Naive B cell (primary cell): Measurements from ENCODE around the gene SLC9C1. TPM values are rescaled to one million over a fixed set of nuclear protein-coding genes. Genes with fewer than 3 reads are reported as not detected.

Experiments used
- ATAC-seq, 2 donors: fragments of 150-1000 bp; cut with Tn5 transposase; 2 replicates each; pipeline ENCODE4 v1.10.0; 2021; ENCODE audit warnings: low read depth in 2 of 2, mild to moderate bottlenecking in 2 of 2, moderate library complexity in 2 of 2
- DNase-seq: peaks from one replicate; pipeline ENCODE4 v3.0.0; 2022
- H3K27ac Mint-ChIP-seq, 6 donors: one replicate each; pipeline ENCODE4 v1.8.0; 2020 to 2022; ENCODE audit warnings: mild to moderate bottlenecking in 6 of 6, mixed read lengths in 6 of 6, moderate library complexity in 5 of 6, inconsistent platforms in 2 of 6
- H3K27me3 Mint-ChIP-seq, 3 donors: one replicate each; pipeline ENCODE4 v1.8.0; 2021 to 2022; ENCODE audit warnings: mixed read lengths in 3 of 3, mild to moderate bottlenecking in 1 of 3
- H3K36me3 Mint-ChIP-seq, 2 donors: one replicate each; pipeline ENCODE4 v1.8.0; 2020 to 2022; ENCODE audit warnings: mixed read lengths in 2 of 2, inconsistent platforms in 1 of 2, mild to moderate bottlenecking in 1 of 2
- H3K4me1 Mint-ChIP-seq, 3 donors: one replicate each; pipeline ENCODE4 v1.8.0; 2020 to 2022; ENCODE audit warnings: mixed read lengths in 3 of 3, inconsistent platforms in 1 of 3, mild to moderate bottlenecking in 1 of 3, moderate library complexity in 1 of 3
- H3K4me3 Mint-ChIP-seq, 8 donors: one replicate each; pipeline ENCODE4 v1.8.0; 2020 to 2022; ENCODE audit warnings: mild to moderate bottlenecking in 8 of 8, mixed read lengths in 8 of 8, moderate library complexity in 8 of 8, inconsistent platforms in 2 of 8
- H3K9me3 Mint-ChIP-seq, 7 donors: one replicate each; pipeline ENCODE4 v1.8.0; 2020 to 2022; ENCODE audit warnings: mixed read lengths in 7 of 7, mild to moderate bottlenecking in 5 of 7, inconsistent platforms in 2 of 7, moderate library complexity in 1 of 7
- polyA plus RNA-seq, 6 donors: library from polyadenylated mRNA; unstranded; fragments of 300-500 nt; fragmentation: Illumina TruSeq; gene quantifications; one replicate each; pipeline ENCODE4 v1.2.3, GENCODE V29; 2021; ENCODE audit warnings: low read depth in 6 of 6

Gene SLC9C1
- polyA plus RNA-seq, 6 donors from 2014 or later: 0.34 to 0.98 TPM; not detected in 4

GRCh38 chr3:112302150-112302830 is 8.3 kb upstream of the SLC9C1 start:
- Mint-ChIP-seq H3K4me1 (peaks cover 14 to 22% (median 19%) of the 10 kb centered on the region in 3 donors), H3K4me3 (peak overlapping the region in 3 of 8 donors; percentile 12 to 48 (median 25)), H3K36me3 (no peaks in the 10 kb centered on the region), H3K27me3 (no peaks in the 10 kb centered on the region), H3K9me3 (no peaks in the 10 kb centered on the region), H3K27ac (peak overlapping the region in 2 of 6 donors; percentile 6 to 35)
- DNase-seq (no peak), ATAC-seq (no peak)

- Mint-ChIP-seq H3K36me3 (no peaks in the 10 kb centered on the region), H3K27me3 (no peaks in the 10 kb centered on the region), H3K4me3 (peak overlapping the region in 4 of 8 donors; percentile 37 to 87 (median 70)), H3K4me1 (peaks cover 19 to 43% (median 43%) of the 10 kb centered on the region in 3 donors), H3K27ac (peak overlapping the region in 3 of 6 donors; percentile 13 to 42 (median 36)), H3K9me3 (peaks cover 0 to 2% (median 0%) of the 10 kb centered on the region in 7 donors)
- no peak for DNase-seq
- no peak for ATAC-seq
Observed at GRCh38 chr3:112298781-112299180, 4.8 kb upstream of the SLC9C1 start.

DNA sequence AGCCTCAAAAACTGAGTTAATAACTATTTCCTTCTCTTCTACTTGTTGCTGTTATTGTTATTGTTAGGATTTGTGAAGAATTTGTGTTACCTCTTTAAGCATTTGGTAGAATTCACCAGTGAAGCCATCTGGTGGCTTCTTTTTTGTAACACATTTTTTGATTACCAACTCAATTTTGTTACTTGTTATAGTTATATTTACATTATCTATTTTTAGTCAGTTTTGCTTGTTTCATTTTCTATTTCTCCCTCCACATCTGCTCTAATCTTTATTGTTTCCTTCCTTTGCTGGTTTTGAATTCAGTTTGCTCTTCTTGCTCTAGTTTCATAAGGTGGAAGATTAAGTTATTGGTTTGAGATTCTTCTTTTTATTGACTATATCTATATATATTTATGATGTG is 3.7 kb upstream of the SLC9C1 start:
- DNase-seq: peak; percentile 35
- H3K4me3 Mint-ChIP-seq: peak overlapping the region; percentile 38 to 87 (median 70)
- no peaks in the 10 kb centered on the region for H3K36me3 Mint-ChIP-seq
- no peaks in the 10 kb centered on the region for H3K27me3 Mint-ChIP-seq
- H3K9me3 Mint-ChIP-seq: peaks cover 0 to 2% (median 0%) of the 10 kb centered on the region in 7 donors
- ATAC-seq: peak; percentile 59 to 63
- peak overlapping the region; percentile 36 to 85 (median 72) for H3K27ac Mint-ChIP-seq
- peaks cover 26 to 51% (median 49%) of the 10 kb centered on the region in 3 donors for H3K4me1 Mint-ChIP-seq

DNA sequence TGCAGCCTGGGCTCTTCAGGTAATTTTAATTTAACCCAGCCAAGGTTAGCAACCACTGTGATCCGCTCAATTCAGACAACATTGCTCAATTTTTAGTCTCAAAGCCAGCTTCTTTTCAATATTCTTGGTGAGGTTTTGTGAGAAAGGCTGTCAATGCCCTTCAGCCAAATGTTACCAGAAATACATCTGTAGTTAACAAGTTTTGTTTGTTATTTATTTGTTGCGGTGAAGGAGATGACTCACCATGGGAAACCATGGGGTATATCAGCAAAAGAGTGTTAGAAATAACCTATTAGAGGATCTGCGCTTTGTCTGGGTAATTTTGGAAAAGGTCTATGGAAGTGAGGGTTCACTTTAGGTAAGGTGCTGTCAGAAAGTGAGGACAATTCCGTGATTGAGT is 5.0 kb downstream of the SLC9C1 start:
- Mint-ChIP-seq H3K27ac (no peak overlapping the region), H3K9me3 (peaks cover 0 to 8% (median 4%) of the 10 kb centered on the region in 7 donors), H3K4me1 (peaks cover 8 to 10% (median 9%) of the 10 kb centered on the region in 3 donors), H3K27me3 (no peaks in the 10 kb centered on the region), H3K4me3 (no peak overlapping the region), H3K36me3 (no peaks in the 10 kb centered on the region)
- no peak for DNase-seq
- ATAC-seq: no peak

DNA sequence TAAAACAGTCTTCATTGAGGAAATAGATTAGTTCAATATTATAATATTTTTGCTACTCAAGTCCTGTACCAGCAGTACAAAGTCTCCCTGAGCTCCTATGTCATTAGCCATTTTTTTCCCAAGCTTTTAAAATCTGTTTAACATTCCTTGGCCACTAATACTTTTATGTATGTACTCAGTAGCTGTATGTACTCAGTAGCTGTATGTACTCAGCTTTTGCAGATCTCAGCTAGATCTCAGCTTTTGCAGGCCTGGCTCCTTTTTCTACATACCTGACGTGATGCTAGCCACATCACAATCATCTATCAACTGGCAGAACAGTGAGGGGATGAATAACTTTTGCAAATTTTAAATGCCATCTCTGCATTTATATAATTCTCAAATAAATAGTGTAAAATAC is 13.8 kb downstream of the SLC9C1 start:
- no peaks in the 10 kb centered on the region for H3K9me3 Mint-ChIP-seq
- no peak overlapping the region for H3K4me3 Mint-ChIP-seq
- H3K27me3 Mint-ChIP-seq: peaks cover 0 to 8% (median 5%) of the 10 kb centered on the region in 3 donors
- no peak for ATAC-seq
- DNase-seq: no peak
- H3K27ac Mint-ChIP-seq: no peak overlapping the region
- no peaks in the 10 kb centered on the region for H3K36me3 Mint-ChIP-seq
- H3K4me1 Mint-ChIP-seq: no peaks in the 10 kb centered on the region

DNA sequence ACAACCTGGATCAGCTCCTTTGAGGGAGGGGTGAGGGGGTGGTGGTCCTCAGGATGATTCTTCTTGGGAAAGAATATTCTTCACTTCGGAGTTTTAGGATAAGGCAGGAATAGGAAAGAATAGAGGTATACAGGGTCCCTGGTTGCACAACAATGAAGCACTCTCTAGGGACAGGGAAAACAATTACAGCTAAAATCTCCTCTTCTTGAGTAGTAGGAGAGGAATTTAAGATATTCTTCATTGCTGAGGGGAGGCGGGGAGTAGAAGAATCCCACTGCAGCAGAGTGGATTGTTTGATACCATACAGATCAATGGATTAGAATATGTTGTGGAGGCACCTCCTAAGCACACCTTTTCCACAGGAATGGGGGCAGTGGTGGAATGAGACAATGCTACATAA is 20.5 kb downstream of the SLC9C1 start:
- H3K4me1 Mint-ChIP-seq: peaks cover 0 to 21% (median 4%) of the 10 kb centered on the region in 3 donors
- no peak overlapping the region for H3K27ac Mint-ChIP-seq

GRCh38 chr3:112261742-112262141 is 32.3 kb downstream of the SLC9C1 start:
- Mint-ChIP-seq H3K27me3 (no peaks in the 10 kb centered on the region), H3K9me3 (peaks cover 0 to 6% (median 0%) of the 10 kb centered on the region in 7 donors), H3K36me3 (peaks cover 0 to 6% of the 10 kb centered on the region in 2 donors), H3K4me3 (no peak overlapping the region), H3K27ac (no peak overlapping the region), H3K4me1 (no peaks in the 10 kb centered on the region)
- no peak for ATAC-seq
- DNase-seq: no peak

More for the DNA sequence above, 20.5 kb downstream of the SLC9C1 start:
- Mint-ChIP-seq H3K9me3 (no peaks in the 10 kb centered on the region), H3K27me3 (no peaks in the 10 kb centered on the region), H3K36me3 (no peaks in the 10 kb centered on the region), H3K4me3 (no peak overlapping the region)
- ATAC-seq (no peak), DNase-seq (no peak)

DNA sequence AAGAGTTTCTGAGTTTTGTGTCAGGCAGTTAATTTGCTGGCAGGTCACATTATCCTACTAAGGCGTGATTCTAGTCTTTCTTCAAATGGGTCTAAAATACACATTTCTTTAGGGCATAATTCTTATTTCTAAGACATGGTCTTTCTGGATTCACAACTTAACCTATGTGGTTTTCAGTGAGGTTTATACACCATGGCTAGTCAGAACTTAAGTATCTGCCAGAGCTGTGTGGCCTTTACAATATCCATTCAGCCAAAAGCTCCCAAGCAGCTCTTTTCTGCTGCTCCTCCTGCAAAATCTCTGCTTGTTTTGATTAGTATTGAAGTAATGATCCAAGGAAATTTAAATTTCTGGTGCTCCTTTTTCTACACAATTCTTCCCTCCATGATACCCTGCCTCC is 33.5 kb downstream of the SLC9C1 start:
- Mint-ChIP-seq H3K36me3 (peaks cover under 1 to 6% of the 10 kb centered on the region in 2 donors), H3K4me3 (no peak overlapping the region), H3K27ac (no peak overlapping the region), H3K4me1 (no peaks in the 10 kb centered on the region), H3K9me3 (peaks cover 0 to 16% (median 4%) of the 10 kb centered on the region in 7 donors), H3K27me3 (no peaks in the 10 kb centered on the region)
- ATAC-seq (no peak), DNase-seq (no peak)

GRCh38 chr3:112253301-112253971 is 40.6 kb downstream of the SLC9C1 start:
- Mint-ChIP-seq H3K36me3 (peaks cover 14 to 21% of the 10 kb centered on the region in 2 donors), H3K27ac (peak overlapping the region in 1 of 6 donors; percentile 63), H3K9me3 (peaks cover 8 to 36% (median 22%) of the 10 kb centered on the region in 7 donors), H3K4me1 (no peaks in the 10 kb centered on the region), H3K4me3 (no peak overlapping the region), H3K27me3 (no peaks in the 10 kb centered on the region)
- no peak for ATAC-seq
- DNase-seq: no peak

DNA sequence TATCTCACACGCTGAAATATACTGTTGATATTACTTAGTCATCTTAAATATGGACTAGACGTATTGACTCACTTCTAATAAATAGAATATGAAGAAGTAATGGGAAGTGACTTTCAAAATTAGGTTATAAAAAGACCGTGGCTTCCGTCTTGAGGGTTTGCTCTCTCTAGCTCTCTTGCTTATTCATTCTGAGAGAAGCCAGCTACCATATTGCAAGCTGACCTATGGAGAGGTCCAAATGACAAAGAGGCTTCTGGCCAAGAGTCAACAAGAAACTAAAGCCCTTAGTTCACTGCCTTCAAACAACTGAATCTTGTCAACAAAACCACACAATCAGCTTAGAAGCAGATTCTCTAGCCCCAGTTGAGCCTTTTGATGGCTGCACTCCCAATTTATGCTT is 46.1 kb downstream of the SLC9C1 start:
- H3K4me1 Mint-ChIP-seq: peaks cover 8 to 12% (median 12%) of the 10 kb centered on the region in 3 donors
- peaks cover 0 to 7% (median 3%) of the 10 kb centered on the region in 7 donors for H3K9me3 Mint-ChIP-seq
- no peaks in the 10 kb centered on the region for H3K27me3 Mint-ChIP-seq
- H3K36me3 Mint-ChIP-seq: no peaks in the 10 kb centered on the region
- no peak for ATAC-seq
- no peak overlapping the region for H3K27ac Mint-ChIP-seq
- no peak for DNase-seq
- H3K4me3 Mint-ChIP-seq: no peak overlapping the region

DNA sequence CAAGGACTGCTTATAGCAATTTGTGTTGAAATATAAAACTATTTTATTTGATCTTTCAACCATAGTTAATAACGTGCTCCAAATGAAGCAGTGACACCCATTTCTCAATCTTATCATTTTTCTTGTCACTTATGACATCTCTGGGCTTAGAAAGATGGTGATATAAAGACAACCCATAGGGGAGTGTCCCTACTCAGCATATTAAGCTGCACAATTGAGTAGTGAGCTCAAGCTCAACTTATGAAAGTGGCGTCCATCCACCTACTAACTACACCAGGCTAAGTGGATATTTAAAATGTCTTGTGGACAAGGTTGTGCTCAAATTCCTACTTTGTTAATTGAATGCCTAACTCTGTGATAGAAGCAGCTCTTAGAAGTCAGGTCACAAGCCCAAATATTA is 46.7 kb downstream of the SLC9C1 start:
- Mint-ChIP-seq H3K27ac (no peak overlapping the region), H3K9me3 (peaks cover 0 to 7% (median 3%) of the 10 kb centered on the region in 7 donors), H3K36me3 (no peaks in the 10 kb centered on the region), H3K4me3 (no peak overlapping the region), H3K4me1 (peaks cover 8 to 12% (median 12%) of the 10 kb centered on the region in 3 donors), H3K27me3 (no peaks in the 10 kb centered on the region)
- ATAC-seq (peak in 1 of 2 donors; percentile 61), DNase-seq (no peak)

GRCh38 chr3:112233083-112233482 is 60.9 kb downstream of the SLC9C1 start:
- ATAC-seq: no peak

GRCh38 chr3:112231727-112232126 is 62.3 kb downstream of the SLC9C1 start:
- Mint-ChIP-seq H3K36me3 (no peaks in the 10 kb centered on the region), H3K4me3 (no peak overlapping the region), H3K27ac (peak overlapping the region in 1 of 6 donors; percentile 19), H3K4me1 (no peaks in the 10 kb centered on the region), H3K9me3 (peaks cover 0 to 15% (median 6%) of the 10 kb centered on the region in 7 donors), H3K27me3 (no peaks in the 10 kb centered on the region)
- DNase-seq (no peak), ATAC-seq (no peak)

More at GRCh38 chr3:112233083-112233482, 60.9 kb downstream of the SLC9C1 start:
- DNase-seq: no peak
- no peak overlapping the region for H3K4me3 Mint-ChIP-seq
- H3K4me1 Mint-ChIP-seq: no peaks in the 10 kb centered on the region
- no peak overlapping the region for H3K27ac Mint-ChIP-seq
- H3K27me3 Mint-ChIP-seq: no peaks in the 10 kb centered on the region
- H3K9me3 Mint-ChIP-seq: peaks cover 0 to 10% (median 3%) of the 10 kb centered on the region in 7 donors
- no peaks in the 10 kb centered on the region for H3K36me3 Mint-ChIP-seq

GRCh38 chr3:112230033-112230432 is 64.0 kb downstream of the SLC9C1 start:
- Mint-ChIP-seq H3K27me3 (no peaks in the 10 kb centered on the region), H3K27ac (no peak overlapping the region), H3K4me3 (no peak overlapping the region), H3K9me3 (peaks cover 5 to 29% (median 21%) of the 10 kb centered on the region in 7 donors), H3K36me3 (peaks cover 8 to 11% of the 10 kb centered on the region in 2 donors), H3K4me1 (no peaks in the 10 kb centered on the region)
- ATAC-seq (no peak), DNase-seq (no peak)
